H1 (cell line): ENCODE data around the gene MTX3. TPM values are rescaled to one million over a fixed set of nuclear protein-coding genes. Genes with fewer than 3 reads are reported as not detected.

Source experiments
- POLR2A ChIP-seq, 2 experiments: IDR thresholded peaks; 1 replicate in 1 of 2; 2 replicates in 1 of 2; pipeline ENCODE4 v1.6.1; 2011; ENCODE audit warnings: low read depth in 2 of 2, low read length in 2 of 2, mild to moderate bottlenecking in 2 of 2; ENCODE audit errors: control extremely low read depth in 1 of 2
- polyA plus RNA-seq, 7 experiments: library from polyadenylated mRNA; depleted of rRNA in 3 of 7; stranded (reverse) in 5 of 7; unstranded in 2 of 7; fragments of >200 nt in 5 of 7; fragments of 200-250 nt in 2 of 7; gene quantifications; 1 replicate in 5 of 7; 2 replicates in 1 of 7; 4 replicates in 1 of 7; pipeline versions ENCODE4 v1.2.1 to v1.2.3, GENCODE V29; 2011 to 2013; ENCODE audit warnings: missing spikeins in 2 of 7, mixed read lengths in 2 of 7
- total RNA-seq: library from RNA; stranded (reverse); fragmentation: NEBNext Ultra II Directional; extraction: Animal tissue kit (Norgen Biotek cat#: 25700); gene quantifications from 2 replicates; pipeline ENCODE4 v1.2.1, GENCODE V29; 2021

MTX3 gene
- total and polyA plus RNA-seq, 2 of the 8 experiments (the other 6 are each of a cell fraction or from before 2014, with no cell fraction given): 9.4 to 28.8 TPM

DNA sequence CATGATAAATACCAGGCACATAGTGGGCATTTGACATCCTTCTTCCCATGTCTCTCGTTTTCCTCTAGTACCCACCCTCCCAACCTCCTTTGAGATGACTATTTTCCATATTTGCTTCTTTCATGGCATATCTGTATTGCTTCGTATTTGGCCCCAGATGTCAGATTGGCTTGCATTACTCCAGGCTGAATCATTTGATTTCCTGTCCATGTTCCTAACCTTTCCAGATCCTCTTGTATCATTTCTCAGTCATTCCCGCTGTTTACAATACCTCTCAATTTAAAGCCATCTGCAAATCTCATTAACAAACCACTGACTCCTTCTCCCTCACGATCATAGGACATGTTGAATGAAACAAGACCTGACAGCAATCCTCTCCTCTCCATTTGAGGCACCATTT lies 19.9 kb downstream of the MTX3 start (continued):
- no peak for TF ChIP-seq POLR2A (IDR thresholded peaks at IDR 0.05; ENCODE audit: control extremely low read depth in 1 of 2, low read depth in 2 of 2, low read length in 2 of 2)
